ENCODE measurements around the gene ZNF202.
"Not testable (repeated sequence)": the region's sequence is repeated elsewhere in the genome, so short reads cannot be mapped to it uniquely, and the experiment has no call there.

The ZNF202 gene

GRCh38 chr11:123741159-123742030 is at the start of gene ZNF202:
Gene ZNF202 (minus strand): TSS chr11:123741660. CDS start chr11:123730888, 10,772 bp downstream.
- DNase-seq: peak; percentile 93

GRCh38 chr11:123783536-123783935 is 42.1 kb upstream of the ZNF202 start:
- DNase-seq: no peak

- DNase-seq: no peak
Observed at GRCh38 chr11:123778511-123778910, 37.1 kb upstream of the ZNF202 start.

- no peak for DNase-seq
Observed at GRCh38 chr11:123775715-123776549, 34.5 kb upstream of the ZNF202 start.

- DNase-seq: no peak
Observed at GRCh38 chr11:123775289-123775688, 33.8 kb upstream of the ZNF202 start.

- DNase-seq: no peak
Observed at GRCh38 chr11:123773959-123774358, 32.5 kb upstream of the ZNF202 start.

GRCh38 chr11:123773026-123773425 is 31.6 kb upstream of the ZNF202 start:
- no peak for DNase-seq

- DNase-seq: no peak
Observed at GRCh38 chr11:123771664-123772063, 30.2 kb upstream of the ZNF202 start.

GRCh38 chr11:123770712-123771111 is 29.3 kb upstream of the ZNF202 start:
- DNase-seq: no peak

GRCh38 chr11:123765601-123766000 is 24.1 kb upstream of the ZNF202 start:
- no peak for DNase-seq

- no peak for DNase-seq
Observed at GRCh38 chr11:123762422-123762821, 21.0 kb upstream of the ZNF202 start.

- DNase-seq: no peak
Observed at GRCh38 chr11:123760894-123761293, 19.4 kb upstream of the ZNF202 start.

- DNase-seq: no peak
Observed at GRCh38 chr11:123757976-123758375, 16.5 kb upstream of the ZNF202 start.

GRCh38 chr11:123755813-123756212 is 14.4 kb upstream of the ZNF202 start:
- DNase-seq: no peak

- DNase-seq: no peak
Observed at GRCh38 chr11:123755344-123755743, 13.9 kb upstream of the ZNF202 start.

- DNase-seq: no peak
Observed at GRCh38 chr11:123754101-123754568, 12.7 kb upstream of the ZNF202 start, which contains the start of gene OR6X1. Gene OR6X1 (minus strand): TSS chr11:123754518. CDS start chr11:123754518, 0 bp downstream.

- no peak for DNase-seq
Observed at GRCh38 chr11:123753110-123753509, 11.7 kb upstream of the ZNF202 start.

- DNase-seq: no peak
Observed at GRCh38 chr11:123751781-123752180, 10.3 kb upstream of the ZNF202 start.

- DNase-seq: not testable (repeated sequence)
Observed at GRCh38 chr11:123748349-123748748, 6.9 kb upstream of the ZNF202 start.

- no peak for DNase-seq
Observed at GRCh38 chr11:123745764-123746451, 4.4 kb upstream of the ZNF202 start.

- DNase-seq: no peak
Observed at GRCh38 chr11:123742724-123743120, 1.3 kb upstream of the ZNF202 start.

GRCh38 chr11:123742031-123742723 is 717 bp upstream of the ZNF202 start:
- DNase-seq: no peak

Measured in activated naive CD4-positive, alpha-beta T cell treated with Interleukin-2 at 50 U/mL for 16 hours (primary cell).